Measurements from ENCODE around the gene ZNF121. TPM values are rescaled to one million over a fixed set of nuclear protein-coding genes. Genes with fewer than 3 reads are reported as not detected.

Gene ZNF121
- total RNA-seq, 2 experiments from 2014 or later, result 61.1 to 62.2 TPM

DNA sequence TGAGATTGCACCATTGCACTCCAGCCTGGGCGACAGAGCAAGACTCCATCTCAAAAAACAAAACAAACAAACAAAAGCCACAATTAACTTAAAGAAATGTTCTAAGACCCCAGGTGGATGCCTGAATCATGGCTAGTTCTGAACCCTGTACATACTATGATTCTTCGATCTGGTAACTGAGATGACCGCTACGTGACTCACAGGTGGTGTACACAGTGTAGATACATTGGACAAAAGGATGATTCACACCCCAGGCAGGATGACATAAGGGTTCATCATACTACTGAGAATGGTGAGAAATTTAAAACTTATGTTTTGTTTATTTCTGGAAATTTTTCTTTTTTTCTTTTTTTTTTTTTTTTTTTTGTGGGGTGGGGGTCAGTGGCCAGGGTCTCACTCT lies 52.4 kb downstream of the ZNF121 start:
- POLR2A ChIA-PET, result no interaction called here
- CTCF ChIA-PET, result no interaction called here
- Mint-ChIP-seq H3K27me3 (no peaks in the 10 kb centered on the region), H3K27ac (peak overlapping the region; percentile 23), H3K9me3 (peaks cover 74% of the 10 kb centered on the region), H3K4me3 (no peak overlapping the region), H3K4me1 (ENCODE audit: low read depth) (peaks cover 2% of the 10 kb centered on the region), H3K36me3 (peaks cover 93% of the 10 kb centered on the region)
- peak; percentile 14 for DNase-seq
- intact Hi-C loops (cut with micrococcal nuclease), result no loop called here

DNA sequence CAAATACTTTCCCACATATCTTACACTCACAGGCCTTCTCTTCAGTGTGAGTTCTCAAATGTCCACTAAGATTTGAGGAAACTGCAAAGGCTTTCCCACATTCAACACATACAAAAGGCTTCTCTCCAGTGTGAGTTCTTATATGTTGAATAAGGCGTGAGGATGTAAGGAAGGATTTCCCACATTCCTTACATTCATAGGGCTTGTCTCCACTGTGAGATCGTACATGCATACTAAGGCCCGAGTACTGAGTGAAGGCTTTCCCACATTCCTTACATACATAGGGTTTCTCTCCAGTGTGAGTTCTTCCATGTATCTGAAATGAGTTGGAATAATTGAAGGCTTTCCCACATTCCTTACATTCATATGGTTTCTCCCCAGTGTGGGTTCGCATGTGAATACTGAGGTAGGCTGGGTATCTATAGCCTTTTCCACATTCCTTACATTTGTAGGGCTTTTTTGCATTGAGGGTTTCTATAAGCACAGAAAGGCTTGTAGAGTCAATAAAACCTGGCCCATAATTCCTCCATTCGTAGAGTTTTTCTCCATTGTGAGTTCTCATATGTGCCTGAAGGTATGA lies 55.5 kb downstream of the ZNF121 start:
- CTCF ChIA-PET, result no interaction called here
- peaks cover 85% of the 10 kb centered on the region for H3K9me3 Mint-ChIP-seq

DNA sequence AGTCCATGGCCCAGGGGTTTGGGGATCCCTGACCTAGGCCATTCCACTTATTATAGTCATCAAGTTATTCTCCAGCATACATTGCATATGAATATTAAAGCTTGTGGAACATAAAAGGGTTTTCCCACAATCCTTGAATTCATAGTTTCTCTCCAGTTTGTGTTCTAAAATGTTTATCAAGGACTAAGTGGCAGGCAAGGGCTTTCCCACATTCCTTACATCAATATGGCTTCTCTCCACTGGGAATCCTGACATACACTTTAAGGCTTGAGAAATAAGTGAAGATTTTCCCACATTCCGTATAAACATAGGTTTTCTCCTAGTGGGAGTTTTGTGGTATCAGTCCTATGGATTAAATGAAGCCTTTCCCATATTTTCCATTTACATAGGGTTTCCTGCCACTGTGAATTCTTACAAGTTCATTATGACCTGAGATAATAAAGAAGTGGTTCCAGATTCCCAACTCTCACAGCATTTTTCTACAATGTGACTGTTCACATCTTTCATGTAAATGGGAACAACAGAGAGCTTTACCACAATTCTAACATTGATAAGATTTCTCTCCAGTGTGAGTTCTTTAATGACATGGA lies 60.3 kb downstream of the ZNF121 start:
- no peaks in the 10 kb centered on the region for H3K4me1 Mint-ChIP-seq (ENCODE audit: low read depth)
- peaks cover 64% of the 10 kb centered on the region for H3K36me3 Mint-ChIP-seq
- peaks cover 82% of the 10 kb centered on the region for H3K9me3 Mint-ChIP-seq
- no peak overlapping the region for H3K27ac Mint-ChIP-seq
- DNase-seq, result no peak
- CTCF ChIA-PET, result no interaction called here
- POLR2A ChIA-PET, result no interaction called here
- intact Hi-C loops (cut with micrococcal nuclease), result no loop called here
- H3K27me3 Mint-ChIP-seq, result no peaks in the 10 kb centered on the region
- H3K4me3 Mint-ChIP-seq, result no peak overlapping the region

More for the DNA sequence above, 55.5 kb downstream of the ZNF121 start:
- Mint-ChIP-seq H3K36me3 (peaks cover 84% of the 10 kb centered on the region), H3K27me3 (no peaks in the 10 kb centered on the region), H3K27ac (no peak overlapping the region), H3K4me3 (no peak overlapping the region), H3K4me1 (ENCODE audit: low read depth) (no peaks in the 10 kb centered on the region)
- no peak for DNase-seq
- intact Hi-C loops (cut with micrococcal nuclease), result no loop called here
- POLR2A ChIA-PET, result no interaction called here

Other genes starting within 250 kb of the ZNF121 start
- gene ZNF177, start 221.5 kb downstream of the ZNF121 start, total RNA-seq, result under 1 TPM; 0.43 to 0.46 TPM
- 10 to 100 TPM; 20.0 to 23.4 TPM for gene ZNF266, start 148.9 kb downstream of the ZNF121 start, total RNA-seq
- not detected for gene ZNF560, start 85.9 kb downstream of the ZNF121 start, total RNA-seq
- gene ZNF426, start 45.9 kb downstream of the ZNF121 start, total RNA-seq, result 10 to 100 TPM; 11.4 to 12.5 TPM
- gene ZNF561, start 36.7 kb upstream of the ZNF121 start, total RNA-seq, result 10 to 100 TPM; 24.7 to 25.5 TPM
- 10 to 100 TPM; 35.3 to 36.1 TPM for gene ZNF562, start 90.6 kb upstream of the ZNF121 start, total RNA-seq
- 1 to 10 TPM; 3.9 to 4.9 TPM for gene ZNF846, start 184.2 kb upstream of the ZNF121 start, total RNA-seq
- 10 to 100 TPM; 20.7 to 22.0 TPM for gene FBXL12, start 234.6 kb upstream of the ZNF121 start, total RNA-seq
- 100 to 1,000 TPM; 334 to 346 TPM for gene UBL5, start 243.4 kb upstream of the ZNF121 start, total RNA-seq

Measured in activated CD4-positive, alpha-beta memory T cell treated with anti-CD3 and anti-CD28 coated beads for 36 hours (primary cell).